NK-92 treated with Interleukin-12 subunit alpha and Interleukin-12 subunit beta, amount 100 ng/mL, for 24 hours (cell line): ENCODE results near the gene TMEM123.
A peak's percentile ranks its signal among the peaks of the same experiment; 100 is the strongest.

Source experiments
- DNase-seq: peaks from one replicate; lab custom pipeline; 2025; lab: John Stamatoyannopoulos, UW

TMEM123 gene

GRCh38 chr11:102359372-102359771 lies 93.2 kb downstream of the TMEM123 start:
- no peak for DNase-seq

DNA sequence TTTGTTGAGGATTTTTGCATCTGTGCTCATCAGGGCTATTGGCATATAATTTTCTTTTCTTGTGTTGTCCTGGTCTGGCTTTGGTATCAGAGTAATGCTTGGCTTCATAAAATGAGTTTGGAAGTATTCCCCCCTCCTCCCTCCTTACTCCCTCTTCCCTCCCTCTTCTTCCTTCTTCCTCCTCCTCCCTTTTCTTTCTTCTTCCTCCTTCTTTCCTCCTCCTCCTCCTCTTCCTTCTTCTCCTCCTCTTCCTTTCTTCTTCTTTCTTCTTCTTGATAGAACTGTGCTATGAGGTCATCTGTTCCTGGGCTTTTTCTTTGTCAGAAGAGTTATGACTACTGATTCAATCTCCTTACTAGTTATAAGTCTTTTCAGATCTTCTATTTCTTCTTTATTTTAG lies 95.4 kb downstream of the TMEM123 start:
- DNase-seq = no peak

DNA sequence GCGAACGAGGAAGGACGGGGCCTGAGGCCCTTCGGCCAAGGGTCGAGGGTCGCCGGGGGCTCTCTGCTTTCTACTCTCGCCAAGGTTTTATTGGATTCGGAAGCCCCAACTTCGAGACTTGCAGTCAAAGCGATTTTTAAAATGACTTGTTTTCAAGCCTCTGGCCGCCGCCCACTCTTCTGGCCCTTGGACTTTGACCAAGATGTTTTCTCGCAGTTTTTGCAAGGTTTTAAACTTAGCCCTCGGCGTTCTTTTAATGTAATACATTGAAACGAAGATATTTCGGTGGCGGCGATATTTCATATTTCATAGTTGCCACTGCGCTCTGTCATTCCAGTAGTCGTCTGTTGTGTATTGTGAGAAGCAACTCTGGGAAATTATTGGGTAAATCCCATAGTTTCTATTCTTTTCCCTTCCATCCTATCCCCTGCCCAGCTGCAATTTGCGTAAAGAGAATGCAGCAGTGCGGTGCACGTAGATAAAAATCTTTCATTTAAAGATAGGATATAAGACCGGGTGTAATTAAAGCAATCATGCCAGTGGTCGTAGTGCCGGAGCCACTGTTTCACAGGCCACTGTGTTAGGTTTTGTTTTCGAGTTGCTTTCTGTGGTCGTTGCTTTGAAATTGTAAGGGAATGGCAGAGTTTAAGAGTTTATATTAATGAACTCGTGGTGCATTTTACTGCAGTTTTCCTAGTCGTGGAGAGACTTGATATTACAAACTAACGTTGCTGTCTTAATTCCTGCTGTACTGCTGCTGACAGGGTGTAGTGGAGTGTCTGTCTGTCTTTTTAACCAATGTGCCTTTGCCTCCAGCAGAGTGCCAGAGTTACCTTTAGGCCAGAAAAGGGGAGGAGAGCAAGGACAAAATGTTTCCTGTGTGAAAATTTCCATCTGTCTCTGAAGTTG lies 104.8 kb downstream of the TMEM123 start:
- DNase-seq = no peak

DNA sequence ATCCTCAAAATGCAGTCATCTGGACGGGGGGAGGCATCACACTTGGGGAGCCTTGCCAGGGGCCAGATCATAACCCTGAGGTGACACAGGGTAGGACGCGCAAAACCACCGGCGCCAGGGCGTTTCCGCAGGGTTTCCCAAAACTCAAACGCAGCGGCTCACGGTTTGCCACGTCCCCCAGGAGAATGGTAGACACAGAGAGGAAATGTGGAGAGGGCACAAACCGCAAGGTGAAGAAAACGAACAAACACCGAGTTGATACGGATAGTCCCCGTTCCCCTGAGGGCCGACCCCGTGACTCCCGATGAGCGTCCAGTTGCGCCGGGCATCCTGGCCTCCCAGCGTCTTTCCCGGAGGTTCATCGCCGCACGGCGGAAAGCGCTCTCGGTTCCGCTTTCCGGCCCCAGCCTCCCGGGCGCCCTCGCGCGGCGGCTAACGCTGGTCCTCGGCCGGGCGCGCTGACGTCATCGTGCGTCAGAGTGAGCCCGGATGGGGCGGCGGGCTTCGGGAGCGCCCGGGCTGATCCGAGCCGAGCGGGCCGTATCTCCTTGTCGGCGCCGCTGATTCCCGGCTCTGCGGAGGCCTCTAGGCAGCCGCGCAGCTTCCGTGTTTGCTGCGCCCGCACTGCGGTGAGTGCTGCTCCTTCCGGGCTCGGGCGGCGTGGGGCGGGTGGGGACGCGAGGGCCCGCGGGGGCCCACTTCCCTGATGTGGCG lies 105.7 kb downstream of the TMEM123 start, which contains the start of gene BIRC2:
Gene BIRC2 (plus strand): TSS at position 467 of the 714 bp plus-strand sequence. CDS start 2,641 bp downstream, outside the sequence.
- DNase-seq = peak; percentile 90

DNA sequence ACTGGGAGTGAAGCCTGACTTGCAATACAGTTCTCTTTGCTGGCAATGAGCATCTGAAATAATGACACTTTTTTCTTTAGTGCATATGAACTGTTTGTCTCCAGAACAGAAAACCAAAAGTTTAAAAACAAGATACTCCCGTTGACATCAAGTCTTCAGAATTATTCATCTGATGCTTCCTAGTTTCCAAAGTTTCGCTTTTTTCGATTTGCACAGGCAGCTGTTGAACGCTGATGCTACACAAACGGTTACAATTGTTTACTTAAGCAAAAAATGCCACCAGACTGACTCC lies 106.2 kb downstream of the TMEM123 start:
- DNase-seq = no peak
